Glomerular visceral epithelial cell (primary cell): ENCODE data around the gene CCDC106.

Experiments
- DNase-seq: peaks from one replicate; pipeline ENCODE4 v3.0.0-alpha.2; 2016; ENCODE audit errors: extremely low spot score

The CCDC106 gene

GRCh38 chr19:55647732-55648584 lies at the start of gene CCDC106:
Gene CCDC106 (plus strand): TSS chr19:55648212. CDS start chr19:55649047, 835 bp downstream.
- DNase-seq = peak; percentile 70

- DNase-seq = peak; percentile 98
These were observed 49.1 kb upstream of the CCDC106 start for GRCh38 chr19:55598719-55599467.

GRCh38 chr19:55599468-55599841 lies 48.6 kb upstream of the CCDC106 start, which contains the start of gene FIZ1:
Gene FIZ1 (minus strand): TSS chr19:55599517. CDS start chr19:55597865, 1,652 bp downstream.
- DNase-seq = peak; percentile 100

- peak; percentile 90 for DNase-seq
These were observed 48.0 kb upstream of the CCDC106 start, which contains the start of gene ZNF524 for GRCh38 chr19:55599842-55600661. Gene ZNF524 (plus strand): TSS chr19:55600288. CDS start chr19:55602113, 1,825 bp downstream.

- no peak for DNase-seq
These were observed 47.4 kb upstream of the CCDC106 start for GRCh38 chr19:55600662-55601028.

- DNase-seq = no peak
These were observed 46.9 kb upstream of the CCDC106 start for GRCh38 chr19:55601084-55601483.

- DNase-seq = no peak
These were observed 45.7 kb upstream of the CCDC106 start for GRCh38 chr19:55602104-55603001.

GRCh38 chr19:55603115-55603514 lies 44.9 kb upstream of the CCDC106 start:
- no peak for DNase-seq

GRCh38 chr19:55603581-55604292 lies 44.3 kb upstream of the CCDC106 start:
- no peak for DNase-seq

GRCh38 chr19:55605207-55605636 lies 42.8 kb upstream of the CCDC106 start:
- peak; percentile 98 for DNase-seq

GRCh38 chr19:55605637-55606470 lies 42.2 kb upstream of the CCDC106 start, which contains the start of gene ZNF865:
Gene ZNF865 (plus strand): TSS chr19:55605647. CDS start chr19:55613619, 7,972 bp downstream.
- DNase-seq = peak; percentile 89

GRCh38 chr19:55606471-55606787 lies 41.6 kb upstream of the CCDC106 start:
- no peak for DNase-seq

- no peak for DNase-seq
These were observed 41.2 kb upstream of the CCDC106 start for GRCh38 chr19:55606817-55607216.

GRCh38 chr19:55609326-55609725 lies 38.7 kb upstream of the CCDC106 start:
- no peak for DNase-seq

- no peak for DNase-seq
These were observed 36.6 kb upstream of the CCDC106 start for GRCh38 chr19:55611300-55611982.

GRCh38 chr19:55611983-55612645 lies 35.9 kb upstream of the CCDC106 start:
- no peak for DNase-seq

GRCh38 chr19:55613396-55613795 lies 34.6 kb upstream of the CCDC106 start:
- no peak for DNase-seq
